SK-N-MC (cell line): Measurements from ENCODE around the gene CCL4L2.
"Not testable (repeated sequence)": the region's sequence is repeated elsewhere in the genome, so short reads cannot be mapped to it uniquely, and the experiment has no call there.

Experiments used
- EZH2 ChIP-seq: fragments of 200-600 bp; sonication (generic); IDR thresholded peaks from one replicate; pipeline ENCODE4 v1.6.1; 2017; ENCODE audit warnings: antibody characterized with exemption
- POLR2AphosphoS5 ChIP-seq: IDR thresholded peaks from 2 replicates; pipeline ENCODE4 v1.6.1; 2012; ENCODE audit warnings: mild to moderate bottlenecking, low read depth, low read length, borderline replicate concordance

- TF ChIP-seq EZH2, POLR2AphosphoS5: not testable (repeated sequence)
These were observed 4.8 kb downstream of the CCL4L2 start for GRCh38 chr17:36215406-36216308.
